Stimulated activated CD4-positive, alpha-beta T cell treated with anti-CD3 and anti-CD28 coated beads, TNF-alpha, amount 100 ng/mL, for 1 hour (primary cell): Measurements from ENCODE around the gene CERS6.

Source experiments
- DNase-seq, 3 donors: peaks; one replicate each; pipeline ENCODE4 v3.0.0-alpha.2; 2020; ENCODE audit warnings: low read depth in 3 of 3, low spot score in 1 of 3

Gene CERS6

DNA sequence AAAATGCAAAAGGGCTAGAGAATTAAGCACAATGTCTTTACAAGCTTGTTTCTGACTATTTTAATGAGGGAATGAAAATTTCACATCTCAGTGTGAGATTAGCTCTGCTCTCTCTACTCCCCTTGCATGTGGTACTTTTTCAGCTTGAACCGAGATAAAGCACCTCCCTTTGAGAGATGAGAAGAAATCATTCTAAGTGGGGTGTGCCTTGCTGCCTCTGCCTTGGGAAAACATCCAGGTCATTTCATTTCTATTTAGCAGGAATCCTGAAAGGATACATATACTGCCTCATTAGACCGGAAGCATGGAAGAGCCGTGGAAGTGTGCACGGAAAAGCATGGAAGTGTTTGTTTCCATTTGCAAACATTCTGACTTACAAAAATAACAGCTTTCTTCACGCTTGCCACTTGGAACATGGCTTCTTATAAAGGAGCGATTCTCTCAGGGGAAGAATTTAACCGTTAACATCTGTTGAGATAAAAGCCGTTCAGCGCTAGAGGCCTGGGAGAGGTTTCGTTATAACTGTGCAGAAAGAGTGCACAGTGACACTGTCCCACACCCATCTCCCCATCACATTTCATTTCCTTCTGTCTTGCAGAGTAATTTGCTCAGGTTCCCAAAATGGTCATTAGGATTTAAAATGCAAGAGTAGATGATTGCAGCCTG, 363.1 kb downstream of the CERS6 start:
- DNase-seq, result no peak

DNA sequence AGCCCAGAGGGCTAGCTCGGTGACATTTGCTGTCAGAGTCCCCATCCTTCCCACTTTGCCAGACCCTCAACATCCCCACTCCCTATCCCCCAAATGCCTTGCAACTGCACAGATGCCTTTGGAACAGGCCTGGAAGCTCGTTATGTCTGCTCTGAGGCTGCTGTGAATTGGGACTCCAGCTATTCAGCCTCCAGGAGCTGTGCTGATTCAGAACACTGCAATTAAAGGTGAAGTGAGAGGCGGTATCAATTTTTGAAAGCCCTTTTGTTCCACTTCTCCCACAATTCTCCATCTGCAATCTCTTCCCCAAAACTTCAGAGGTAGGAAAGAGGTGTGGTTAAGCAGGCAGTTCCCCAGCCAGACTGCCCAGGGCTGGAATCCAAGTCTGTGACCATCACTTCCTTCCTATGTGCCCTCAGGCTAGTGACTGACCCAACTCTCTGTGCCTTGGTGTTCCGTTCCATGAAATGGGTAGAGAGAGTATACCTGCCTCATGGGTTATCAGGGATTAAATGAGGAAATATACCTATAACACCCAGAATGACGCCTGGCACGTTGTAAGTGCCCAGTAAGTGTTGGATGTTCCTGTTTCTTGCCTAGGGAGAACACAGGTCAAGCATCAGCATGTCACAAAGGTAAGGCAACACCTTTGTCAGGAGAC, 363.9 kb downstream of the CERS6 start:
- no peak for DNase-seq

DNA sequence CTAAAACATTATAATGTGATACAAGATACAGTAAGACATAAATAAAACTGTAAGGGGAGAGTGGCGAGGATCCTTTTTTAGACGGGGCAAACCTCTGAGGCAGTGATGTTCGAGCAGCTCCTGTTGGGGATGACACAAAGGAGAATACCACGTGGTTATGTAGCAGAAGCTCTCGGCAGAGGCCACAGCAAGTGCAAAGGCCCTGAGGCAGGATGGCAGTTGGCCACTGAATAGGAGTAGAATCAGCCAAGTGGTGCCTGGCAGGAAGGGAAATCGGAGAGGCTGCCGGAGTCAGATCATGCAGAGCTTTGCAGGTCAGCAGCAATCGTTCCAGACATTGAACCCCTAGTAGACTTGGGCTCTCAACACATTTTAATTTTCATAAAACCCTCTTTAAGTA, 365.5 kb downstream of the CERS6 start:
- DNase-seq, result no peak

DNA sequence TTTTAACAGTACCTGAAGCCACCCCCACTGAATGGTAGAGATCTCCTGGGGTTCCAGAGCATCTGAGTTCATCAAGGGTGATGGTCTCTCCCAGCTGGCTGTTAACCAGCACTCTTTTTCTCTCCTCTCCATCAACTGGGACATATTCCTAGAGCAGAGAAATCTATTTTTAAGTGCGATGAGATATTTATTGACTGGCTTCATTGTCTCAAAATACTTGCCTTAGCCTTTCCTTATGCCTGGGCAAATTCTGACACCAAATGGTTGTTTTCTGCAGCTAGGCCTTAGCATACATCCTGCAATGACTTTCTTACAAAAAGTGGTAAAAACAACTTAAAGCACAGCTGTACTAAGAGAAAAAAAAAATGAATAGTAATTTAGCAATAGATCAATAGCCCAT, 365.9 kb downstream of the CERS6 start:
- DNase-seq, result no peak
